Measurements from ENCODE around the gene ATP5F1C.
A peak's percentile ranks its signal among the peaks of the same experiment; 100 is the strongest.
"Not testable (repeated sequence)": the region's sequence is repeated elsewhere in the genome, so short reads cannot be mapped to it uniquely, and the experiment has no call there.

The ATP5F1C gene

DNA sequence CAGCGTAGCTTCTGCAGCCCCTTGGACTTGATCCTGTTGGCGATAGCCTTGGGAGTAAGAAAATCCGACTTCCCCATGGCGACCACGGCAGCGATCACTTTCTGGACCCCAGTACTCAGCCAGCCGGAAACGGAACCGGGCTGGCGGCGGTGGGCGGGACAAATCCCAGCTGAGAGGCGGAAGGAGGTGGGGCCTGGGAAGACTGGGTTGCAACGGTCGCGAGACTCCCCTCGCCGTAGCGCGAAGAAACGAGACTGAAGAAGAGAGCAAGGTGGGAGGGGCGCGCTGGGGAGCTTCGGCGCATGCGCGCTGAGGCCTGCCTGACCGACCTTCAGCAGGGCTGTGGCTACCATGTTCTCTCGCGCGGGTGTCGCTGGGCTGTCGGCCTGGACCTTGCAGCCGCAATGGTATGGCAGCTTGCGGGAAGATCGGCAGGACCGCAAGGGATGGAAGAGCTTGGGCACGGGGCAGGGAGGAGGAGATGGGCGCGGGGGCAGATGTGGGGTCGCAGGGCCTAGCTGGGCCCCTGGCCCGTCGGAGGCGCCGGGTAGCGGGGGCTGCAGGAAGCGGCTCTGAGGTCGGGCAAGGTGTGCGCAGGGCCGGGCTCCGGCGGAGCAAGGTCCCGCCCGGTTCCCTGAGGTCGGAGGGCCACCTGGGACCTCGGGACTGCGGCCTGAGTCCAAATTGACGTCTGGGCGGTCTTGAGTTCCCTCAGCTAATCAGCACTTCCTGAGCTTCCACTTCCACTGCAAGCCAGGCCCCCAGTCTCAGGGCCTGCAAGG is at the start of gene ATP5F1C, which contains the start of gene KIN:
Gene ATP5F1C, plus strand, starts transcription at position 321 of the 782 bp plus-strand sequence. Its CDS starts 31 bp downstream, at position 352.
Gene KIN, minus strand, starts transcription at position 137 of the 782 bp plus-strand sequence. Its CDS starts 60 bp downstream, at position 77.
- TF ChIP-seq, protein P1, sequence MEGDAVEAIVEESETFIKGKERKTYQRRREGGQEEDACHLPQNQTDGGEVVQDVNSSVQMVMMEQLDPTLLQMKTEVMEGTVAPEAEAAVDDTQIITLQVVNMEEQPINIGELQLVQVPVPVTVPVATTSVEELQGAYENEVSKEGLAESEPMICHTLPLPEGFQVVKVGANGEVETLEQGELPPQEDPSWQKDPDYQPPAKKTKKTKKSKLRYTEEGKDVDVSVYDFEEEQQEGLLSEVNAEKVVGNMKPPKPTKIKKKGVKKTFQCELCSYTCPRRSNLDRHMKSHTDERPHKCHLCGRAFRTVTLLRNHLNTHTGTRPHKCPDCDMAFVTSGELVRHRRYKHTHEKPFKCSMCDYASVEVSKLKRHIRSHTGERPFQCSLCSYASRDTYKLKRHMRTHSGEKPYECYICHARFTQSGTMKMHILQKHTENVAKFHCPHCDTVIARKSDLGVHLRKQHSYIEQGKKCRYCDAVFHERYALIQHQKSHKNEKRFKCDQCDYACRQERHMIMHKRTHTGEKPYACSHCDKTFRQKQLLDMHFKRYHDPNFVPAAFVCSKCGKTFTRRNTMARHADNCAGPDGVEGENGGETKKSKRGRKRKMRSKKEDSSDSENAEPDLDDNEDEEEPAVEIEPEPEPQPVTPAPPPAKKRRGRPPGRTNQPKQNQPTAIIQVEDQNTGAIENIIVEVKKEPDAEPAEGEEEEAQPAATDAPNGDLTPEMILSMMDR (IDR thresholded peaks at IDR 0.05; ENCODE audit: insufficient read depth, low read depth, low read length, missing control alignments) = no peak
- DNase-seq (ENCODE audit: low read depth) = peak; percentile 96
- H3K4me3 ChIP-seq (ENCODE audit: low read length) = peak within 1 kb of the TSS; percentile 88

DNA sequence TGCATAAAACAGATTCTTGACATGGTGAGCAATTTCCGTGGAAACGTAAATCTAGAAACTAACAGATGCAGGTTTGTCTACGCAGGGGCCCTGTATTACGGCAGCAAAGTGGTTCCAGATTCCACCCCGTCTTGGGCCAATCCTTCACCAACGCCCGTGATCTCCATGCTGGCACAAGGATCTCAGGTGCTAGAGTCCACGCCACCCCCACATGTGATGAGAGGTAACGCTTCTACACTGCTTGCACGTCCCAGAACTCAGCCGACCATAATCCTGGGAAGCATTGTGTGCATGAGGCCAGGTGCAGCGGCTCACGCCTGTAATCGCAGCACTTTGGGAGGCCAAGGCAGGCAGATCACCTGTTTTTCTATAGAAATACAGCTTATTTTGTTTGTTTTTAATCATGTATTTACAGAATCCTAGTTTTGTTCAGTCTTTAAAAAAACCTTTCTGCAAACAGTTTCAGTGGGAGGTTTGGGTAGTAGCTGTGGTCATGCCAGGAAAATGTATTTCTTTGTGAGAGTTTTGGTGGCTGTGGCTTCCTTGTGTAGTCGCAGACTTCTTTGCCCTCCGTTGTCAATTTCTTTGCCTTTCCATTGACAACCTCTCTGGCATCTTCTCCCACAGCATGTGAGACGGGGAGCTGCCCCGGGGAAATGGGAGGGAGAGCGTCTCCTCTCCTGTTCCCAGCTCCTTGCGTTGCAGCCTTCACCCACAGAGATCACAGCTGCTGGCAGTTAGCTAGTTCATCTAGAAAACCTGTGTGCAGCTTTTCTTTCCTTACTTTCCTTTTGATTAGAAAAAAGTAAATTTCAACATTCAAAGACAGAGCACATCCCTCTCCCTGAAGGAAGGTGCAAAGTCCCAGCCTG is 49.2 kb upstream of the ATP5F1C start:
- no peak for DNase-seq (ENCODE audit: low read depth)
- H3K4me3 ChIP-seq (ENCODE audit: low read length) = no peak overlapping the region
- TF ChIP-seq, protein P1 (IDR thresholded peaks at IDR 0.05; ENCODE audit: insufficient read depth, low read depth, low read length, missing control alignments) = no peak

DNA sequence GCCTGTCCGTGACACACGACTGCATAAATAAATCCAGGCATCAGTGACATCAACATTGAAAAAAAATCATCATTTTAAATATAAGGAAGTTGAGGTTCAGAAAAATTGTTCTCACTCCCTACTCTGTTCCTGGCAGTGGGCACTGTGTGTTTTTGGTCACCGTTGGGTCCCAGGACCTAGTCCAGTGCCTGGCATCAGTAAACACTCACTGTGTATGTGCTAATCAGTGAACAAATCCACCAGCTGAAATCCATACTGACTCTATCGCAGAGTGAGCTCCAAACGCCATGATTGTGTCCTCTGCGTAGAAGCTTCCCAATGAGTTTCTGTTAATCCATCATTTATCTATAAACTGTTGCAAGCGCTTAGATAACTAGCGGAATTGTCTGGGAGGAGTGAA is 43.7 kb upstream of the ATP5F1C start:
- TF ChIP-seq, protein P1 (IDR thresholded peaks at IDR 0.05; ENCODE audit: insufficient read depth, low read depth, low read length, missing control alignments) = no peak
- DNase-seq (ENCODE audit: low read depth) = no peak
- no peak overlapping the region for H3K4me3 ChIP-seq (ENCODE audit: low read length)

GRCh38 chr10:7748637-7749036 is 39.3 kb upstream of the ATP5F1C start:
- H3K4me3 ChIP-seq (ENCODE audit: low read length) = not testable (repeated sequence)

GRCh38 chr10:7750222-7750621 is 37.8 kb upstream of the ATP5F1C start:
- H3K4me3 ChIP-seq (ENCODE audit: low read length) = no peak overlapping the region
- no peak for DNase-seq (ENCODE audit: low read depth)
- TF ChIP-seq, protein P1 (IDR thresholded peaks at IDR 0.05; ENCODE audit: insufficient read depth, low read depth, low read length, missing control alignments) = no peak

More at GRCh38 chr10:7748637-7749036, 39.3 kb upstream of the ATP5F1C start:
- not testable (repeated sequence) for DNase-seq (ENCODE audit: low read depth)

- no peak for DNase-seq (ENCODE audit: low read depth)
- TF ChIP-seq, protein P1 (IDR thresholded peaks at IDR 0.05; ENCODE audit: insufficient read depth, low read depth, low read length, missing control alignments) = no peak
- H3K4me3 ChIP-seq (ENCODE audit: low read length) = no peak overlapping the region
Observed at GRCh38 chr10:7752251-7752650, 35.7 kb upstream of the ATP5F1C start.

- DNase-seq (ENCODE audit: low read depth) = no peak
- H3K4me3 ChIP-seq (ENCODE audit: low read length) = no peak overlapping the region
- TF ChIP-seq, protein P1 (IDR thresholded peaks at IDR 0.05; ENCODE audit: insufficient read depth, low read depth, low read length, missing control alignments) = no peak
Observed at GRCh38 chr10:7755103-7755502, 32.9 kb upstream of the ATP5F1C start.
